ENCODE data around the gene STRADB.

GRCh38 chr2:201483342-201483741, 31.8 kb downstream of the STRADB start:
- TF ChIP-seq CTCF (conservative IDR thresholded peaks at IDR 0.05; ENCODE audit: low read depth, low read length) (no peak), EZH2 (IDR thresholded peaks at IDR 0.05; ENCODE audit: low read length, unreplicated experiment) (no peak), EZH2phosphoT487 (IDR thresholded peaks at IDR 0.05; ENCODE audit: borderline replicate concordance, low read length) (no peak)

Measured in PC-3 (cell line).